Stimulated activated CD4-positive, alpha-beta T cell treated with anti-CD3 and anti-CD28 coated beads, Interleukin-1b, Interleukin-23, amount 100 ng/mL, for 4 hours (primary cell): ENCODE measurements around the gene PKD1.

Source experiments
- DNase-seq, 2 donors: peaks; one replicate each; pipeline ENCODE4 v3.0.0-alpha.2; 2020; ENCODE audit warnings: low read depth in 2 of 2

Gene PKD1

GRCh38 chr16:2074071-2074470 is 61.6 kb downstream of the PKD1 start:
- DNase-seq = no peak

GRCh38 chr16:2072926-2073325 is 62.8 kb downstream of the PKD1 start:
- no peak for DNase-seq

- no peak for DNase-seq
Measured at GRCh38 chr16:2071454-2072202, 64.1 kb downstream of the PKD1 start.

- no peak for DNase-seq
Measured at GRCh38 chr16:2070576-2071453, 64.9 kb downstream of the PKD1 start.

- DNase-seq = no peak
Measured at GRCh38 chr16:2066139-2066538, 69.6 kb downstream of the PKD1 start.

GRCh38 chr16:2064368-2064945 is 71.2 kb downstream of the PKD1 start:
- no peak for DNase-seq

- no peak for DNase-seq
Measured at GRCh38 chr16:2063861-2064260, 71.8 kb downstream of the PKD1 start.

GRCh38 chr16:2062801-2063200 is 72.9 kb downstream of the PKD1 start:
- DNase-seq = no peak

- DNase-seq = no peak
Measured at GRCh38 chr16:2061526-2061925, 74.2 kb downstream of the PKD1 start.

GRCh38 chr16:2061023-2061422 is 74.7 kb downstream of the PKD1 start:
- no peak for DNase-seq

- DNase-seq = no peak
Measured at GRCh38 chr16:2060346-2060745, 75.4 kb downstream of the PKD1 start.

GRCh38 chr16:2058872-2059271 is 76.8 kb downstream of the PKD1 start:
- no peak for DNase-seq

- DNase-seq = no peak
Measured at GRCh38 chr16:2058420-2058819, 77.3 kb downstream of the PKD1 start.

- DNase-seq = no peak
Measured at GRCh38 chr16:2057438-2057837, 78.3 kb downstream of the PKD1 start.

- no peak for DNase-seq
Measured at GRCh38 chr16:2056681-2057407, 78.9 kb downstream of the PKD1 start.

- no peak for DNase-seq
Measured at GRCh38 chr16:2056077-2056476, 79.6 kb downstream of the PKD1 start.

- no peak for DNase-seq
Measured at GRCh38 chr16:2054543-2055245, 81.0 kb downstream of the PKD1 start.

- DNase-seq = no peak
Measured at GRCh38 chr16:2053897-2054296, 81.8 kb downstream of the PKD1 start.

- no peak for DNase-seq
Measured at GRCh38 chr16:2053211-2053610, 82.5 kb downstream of the PKD1 start.

GRCh38 chr16:2048116-2048543 is 87.6 kb downstream of the PKD1 start:
- no peak for DNase-seq
